Stimulated activated CD4-positive, alpha-beta T cell treated with anti-CD3 and anti-CD28 coated beads, TNF-alpha, amount 100 ng/mL, for 1 hour (primary cell): Measurements from ENCODE around the gene MSMP.

Source experiments
- DNase-seq, 3 donors: peaks; one replicate each; pipeline ENCODE4 v3.0.0-alpha.2; 2020; ENCODE audit warnings: low read depth in 3 of 3, low spot score in 1 of 3

Gene MSMP

GRCh38 chr9:35771534-35771933 is 17.5 kb upstream of the MSMP start:
- DNase-seq: no peak

- DNase-seq: no peak
Observed at GRCh38 chr9:35771075-35771433, 17.0 kb upstream of the MSMP start.

DNA sequence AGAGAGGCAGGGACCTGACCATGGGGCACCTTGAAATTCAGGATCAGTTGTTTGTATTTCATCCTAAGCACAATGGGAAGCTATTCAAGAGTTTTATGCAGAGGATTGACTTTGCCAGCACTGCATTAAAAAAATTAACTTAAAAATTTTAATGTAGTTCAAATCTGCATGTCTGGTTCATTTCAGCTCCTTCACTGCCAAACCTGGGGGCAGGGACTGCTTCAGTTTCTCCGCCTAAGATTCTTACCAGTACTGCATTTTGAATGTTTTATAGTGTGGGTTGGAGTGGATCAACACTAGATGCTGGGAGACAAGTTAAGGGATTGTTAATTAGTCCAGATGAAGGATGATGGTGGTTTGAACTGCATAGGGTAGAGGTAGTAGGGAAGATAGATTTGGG is 15.7 kb upstream of the MSMP start:
- DNase-seq: no peak

DNA sequence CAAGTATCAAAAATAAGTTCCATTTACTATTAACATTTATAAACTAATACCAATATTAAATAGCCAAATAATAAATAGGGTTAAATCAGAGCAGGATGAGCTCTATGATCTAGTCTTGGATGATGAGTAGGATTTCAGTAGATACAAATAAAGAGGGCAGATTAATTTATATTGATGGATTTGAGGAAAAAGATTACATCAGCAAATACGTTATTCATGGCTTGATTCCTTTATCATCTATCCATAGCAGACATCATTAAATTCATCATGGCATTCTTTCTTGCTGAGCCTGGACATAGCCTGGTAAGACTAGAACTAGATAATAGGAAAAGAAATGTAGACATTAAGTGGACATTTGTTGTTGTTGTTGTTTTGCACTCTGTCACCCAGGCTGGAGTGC is 13.4 kb upstream of the MSMP start:
- no peak for DNase-seq

DNA sequence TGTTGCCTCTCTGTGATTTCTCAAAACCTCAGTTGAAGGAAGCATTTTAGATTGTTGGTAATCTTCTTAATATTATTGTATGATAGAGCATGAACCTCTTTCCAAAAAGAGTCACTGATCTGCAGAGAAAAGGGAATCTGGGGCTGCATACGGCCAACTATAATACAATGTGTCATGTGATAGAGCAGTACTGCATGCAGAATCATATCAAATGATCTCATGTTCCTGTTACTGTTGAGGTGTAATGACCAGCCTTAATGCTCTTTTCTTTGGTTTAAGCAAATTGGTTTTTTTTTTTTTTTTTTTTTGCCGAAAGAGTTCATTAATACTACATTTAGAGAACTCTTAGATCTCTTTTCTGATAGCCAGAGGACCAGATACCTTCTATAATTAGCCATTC is 12.9 kb upstream of the MSMP start:
- DNase-seq: no peak

DNA sequence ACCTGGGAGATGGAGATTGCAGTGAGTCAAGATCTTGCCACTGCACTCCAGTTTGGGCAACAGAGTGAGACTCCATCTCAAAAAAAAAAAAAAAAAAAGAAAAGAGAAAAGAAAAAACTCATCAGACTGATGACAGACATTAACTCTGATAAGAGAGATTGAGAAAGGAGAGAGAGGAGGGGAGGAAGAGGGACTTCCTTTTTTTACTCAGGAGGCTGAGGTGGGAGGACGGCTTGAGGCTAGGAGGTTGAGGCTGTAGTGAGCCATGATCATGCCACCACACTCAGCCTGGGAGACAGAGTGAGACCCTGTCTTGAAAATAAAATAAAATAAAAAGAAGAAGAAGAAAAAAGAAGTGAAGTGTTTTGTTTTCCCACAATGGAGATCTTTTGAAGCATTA is 9.7 kb upstream of the MSMP start:
- no peak for DNase-seq

DNA sequence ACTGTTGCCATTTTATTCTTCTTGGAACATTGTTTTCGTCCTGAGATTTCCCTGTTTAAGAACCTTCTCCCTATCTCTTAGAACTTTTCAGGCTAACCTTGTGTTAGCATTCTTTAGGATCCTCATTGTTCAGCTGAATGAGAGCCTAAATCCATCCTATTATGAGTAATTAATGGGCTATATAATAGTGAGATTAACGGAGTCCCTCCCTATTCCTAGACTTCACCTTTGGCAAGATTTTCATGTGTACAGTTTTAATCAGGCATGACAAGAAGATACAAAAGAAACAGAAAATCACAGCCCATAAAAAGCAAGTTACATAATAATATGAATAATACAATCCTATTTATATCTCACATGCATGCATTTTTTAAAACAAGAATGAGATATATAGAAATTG is 9.1 kb upstream of the MSMP start:
- no peak for DNase-seq

GRCh38 chr9:35760651-35761050 is 6.6 kb upstream of the MSMP start:
- DNase-seq: no peak

- DNase-seq: no peak
Observed at GRCh38 chr9:35759795-35760194, 5.7 kb upstream of the MSMP start.

GRCh38 chr9:35758475-35759050 is 4.5 kb upstream of the MSMP start:
- DNase-seq: no peak

- no peak for DNase-seq
Observed at GRCh38 chr9:35757892-35758275, 3.8 kb upstream of the MSMP start.

DNA sequence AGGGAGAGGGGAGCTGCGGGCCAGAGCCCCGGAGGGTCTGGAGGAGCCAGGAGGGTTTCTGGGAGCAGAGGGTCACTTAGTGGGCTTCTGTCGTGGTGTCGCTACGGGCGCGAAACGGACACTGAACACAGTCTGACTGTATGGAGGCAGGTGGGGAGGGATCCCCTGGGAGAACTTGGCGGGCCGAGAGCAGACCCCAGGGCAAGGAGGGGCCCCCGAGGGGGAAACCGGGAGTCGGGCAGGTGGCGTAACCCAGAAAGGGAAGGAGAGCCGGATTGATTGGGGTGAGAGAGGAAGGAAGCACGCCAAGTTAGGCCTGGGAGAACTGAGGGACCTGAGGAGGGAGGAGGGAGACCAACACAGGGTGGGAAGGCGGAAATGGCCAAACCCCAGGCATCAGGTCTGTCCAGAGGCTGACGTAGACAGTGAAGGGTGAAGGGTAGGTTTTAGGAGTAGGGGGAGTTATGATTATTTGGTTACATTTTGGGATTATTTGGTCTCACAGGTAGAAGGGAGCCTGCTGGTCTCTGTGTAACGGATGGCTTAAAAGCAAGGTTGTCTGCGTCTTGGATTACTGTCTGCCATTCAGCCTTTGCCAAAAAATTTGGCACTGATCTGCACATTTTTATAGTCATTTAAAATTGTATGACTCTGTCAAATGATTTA is 3.3 kb upstream of the MSMP start:
- DNase-seq: no peak

DNA sequence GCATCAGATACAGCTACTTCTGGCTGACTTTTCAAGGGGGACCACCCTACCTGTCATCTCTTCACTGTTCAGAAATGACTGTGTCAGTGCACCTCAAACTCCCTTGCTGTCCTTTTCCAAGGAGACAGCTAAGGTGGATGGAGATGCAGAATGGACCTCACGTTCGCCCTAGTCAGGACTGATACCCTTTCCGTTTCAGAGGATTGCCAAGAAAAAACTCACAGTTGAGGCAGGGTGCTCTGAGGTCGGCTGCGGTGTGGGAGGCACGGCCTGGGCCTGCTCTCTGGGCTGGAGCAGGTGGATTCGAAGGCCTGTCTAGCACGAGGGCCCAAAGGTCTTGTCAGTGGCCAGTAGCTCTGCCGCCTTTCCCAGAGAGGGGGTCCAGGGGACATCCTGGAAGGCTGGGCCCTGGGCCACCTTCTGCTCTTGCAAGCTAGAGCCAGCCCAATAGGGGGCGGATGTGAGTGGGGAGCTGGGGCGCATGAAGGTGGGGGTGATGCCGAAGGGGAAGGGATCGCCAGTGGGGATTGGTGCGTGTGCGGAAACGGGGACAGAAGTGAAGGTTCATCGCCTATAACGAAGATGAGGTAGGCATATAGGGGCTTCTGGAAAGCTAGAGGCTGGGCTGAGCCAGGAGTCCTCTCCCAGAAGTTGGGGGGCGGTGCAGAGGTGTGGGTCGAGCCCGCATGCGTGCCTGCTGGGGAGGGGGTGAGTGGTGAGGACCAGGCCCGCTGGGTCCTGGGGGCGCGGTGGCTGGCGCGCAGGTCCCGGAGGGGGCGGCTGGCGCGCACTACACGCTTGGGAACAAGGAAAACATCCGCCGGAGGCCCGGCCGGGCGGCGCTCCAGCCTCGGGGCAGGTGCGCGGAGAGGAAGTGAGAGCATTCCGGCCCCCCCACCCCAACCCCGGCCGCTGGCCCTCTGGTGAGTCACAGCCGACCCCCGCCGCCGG is 2.5 kb upstream of the MSMP start:
- peak; percentile 46 to 65 (median 51) for DNase-seq

DNA sequence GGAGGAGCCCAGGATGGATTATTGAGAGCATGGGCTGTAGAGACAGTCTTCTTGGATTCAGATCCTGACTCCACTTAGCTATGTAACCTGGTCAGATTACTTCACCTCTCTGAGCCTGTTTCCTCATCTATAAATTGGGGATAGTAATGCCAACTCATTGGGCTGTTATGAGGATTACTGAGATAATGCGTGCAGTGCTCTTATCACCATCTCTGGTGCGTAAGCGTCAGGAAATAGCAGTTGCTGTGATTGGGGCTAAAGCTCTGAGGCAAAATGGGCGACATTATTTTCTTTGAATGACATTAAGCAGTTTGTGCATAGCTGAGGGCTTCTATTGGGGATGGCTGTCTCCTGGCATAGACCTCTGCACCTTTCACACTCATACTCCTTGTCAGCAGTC is 995 bp upstream of the MSMP start:
- no peak for DNase-seq

DNA sequence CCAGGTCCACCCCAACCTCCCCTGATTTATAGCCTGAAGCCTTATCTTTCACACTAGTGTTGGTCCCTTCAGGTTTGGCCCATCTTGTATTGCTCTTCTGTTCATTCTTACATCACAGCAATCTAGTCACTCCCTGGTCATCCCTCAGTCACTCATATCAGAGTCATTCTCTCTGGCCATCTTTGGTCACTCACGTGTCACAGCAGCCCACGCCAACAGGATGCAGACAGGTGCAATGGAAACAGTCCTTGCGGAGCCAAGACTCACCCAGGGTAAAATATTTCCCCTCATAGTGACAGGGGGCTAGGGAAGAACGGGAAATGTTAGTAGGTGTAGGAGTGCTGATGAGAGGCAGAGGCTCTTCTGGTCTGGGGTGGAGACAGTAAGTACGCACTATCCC is 610 bp downstream of the MSMP start:
- no peak for DNase-seq

- no peak for DNase-seq
Observed at GRCh38 chr9:35750256-35750531, 3.9 kb downstream of the MSMP start.

GRCh38 chr9:35749515-35750255 is 4.4 kb downstream of the MSMP start:
- DNase-seq: no peak

GRCh38 chr9:35748858-35749514 is 5.1 kb downstream of the MSMP start, which contains the start of the genes GBA2 and RGP1:
GBA2 (minus strand) TSS chr9:35749228; CDS start chr9:35748704, 524 bp downstream.
RGP1 (plus strand) TSS chr9:35749287; CDS start chr9:35749756, 469 bp downstream.
- peak in 1 of 3 donors; percentile 60 for DNase-seq

GRCh38 chr9:35748242-35748857 is 5.7 kb downstream of the MSMP start:
- DNase-seq: no peak

GRCh38 chr9:35746583-35746982 is 7.5 kb downstream of the MSMP start:
- no peak for DNase-seq

DNA sequence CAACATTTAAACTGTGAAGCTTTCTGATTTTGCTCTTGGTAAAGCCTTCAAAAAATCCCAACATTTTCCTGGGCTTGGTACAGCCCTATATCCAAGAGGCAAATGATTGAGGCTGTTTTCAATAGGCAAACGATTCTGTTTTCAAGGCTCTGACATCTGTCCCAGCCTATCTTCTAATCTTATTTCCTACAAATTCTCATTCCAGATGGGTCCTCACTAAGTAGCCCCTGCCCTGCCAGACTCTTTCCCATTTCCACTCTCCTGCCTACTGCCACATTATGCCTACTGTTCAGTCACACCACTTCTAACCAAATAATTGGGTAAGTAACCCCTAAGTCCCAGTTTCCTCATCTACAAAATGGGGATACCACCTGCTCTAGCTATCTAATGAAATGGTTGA is 8.5 kb downstream of the MSMP start:
- DNase-seq: no peak
